OCI-LY1 (cell line): ENCODE data around the gene SPOCK2.

Source experiments
- H2AFZ ChIP-seq: fragments of 200-600 bp; sonication (generic), shearing (Covaris generic); 2 replicates; pipeline ENCODE4 v1.6.0; 2014; ENCODE audit warnings: antibody characterized with exemption, mild to moderate bottlenecking, low read length
- H3F3A ChIP-seq: fragments of 200-600 bp; sonication (generic), shearing (Covaris generic); 2 replicates; pipeline ENCODE4 v1.6.0; 2014; ENCODE audit warnings: mild to moderate bottlenecking, antibody characterized with exemption, low read length, moderate library complexity; ENCODE audit not compliant: insufficient read depth
- H3K27ac ChIP-seq: fragments of 200-600 bp; sonication (generic); 2 replicates; pipeline ENCODE4 v1.5.1; 2014; ENCODE audit warnings: low read length, mixed run types, mild to moderate bottlenecking, low read depth; ENCODE audit not compliant: poor library complexity, severe bottlenecking
- H3K27me3 ChIP-seq: fragments of 200-600 bp; sonication (generic); 2 replicates; pipeline ENCODE4 v1.6.0; 2014; ENCODE audit warnings: antibody characterized with exemption, mild to moderate bottlenecking, low read length, moderate library complexity; ENCODE audit not compliant: insufficient read depth
- H3K36me3 ChIP-seq: fragments of 200-600 bp; sonication (generic); 2 replicates; pipeline ENCODE4 v1.6.1; 2014; ENCODE audit warnings: mild to moderate bottlenecking, antibody characterized with exemption, low read length, moderate library complexity, mixed read lengths; ENCODE audit not compliant: insufficient read depth
- H3K4me1 ChIP-seq: fragments of 200-600 bp; sonication (generic); 2 replicates; pipeline ENCODE4 v1.5.1; 2014; ENCODE audit warnings: mild to moderate bottlenecking, low read length, moderate library complexity; ENCODE audit not compliant: insufficient read depth, severe bottlenecking
- H3K4me2 ChIP-seq: fragments of 200-600 bp; sonication (generic), shearing (Covaris generic); 2 replicates; pipeline ENCODE4 v1.6.1; 2014; ENCODE audit warnings: low read length
- H3K4me3 ChIP-seq: fragments of 200-600 bp; sonication (generic); 2 replicates; pipeline ENCODE4 v1.5.1; 2014; ENCODE audit warnings: low read length, low read depth, mild to moderate bottlenecking, mixed read lengths; ENCODE audit not compliant: poor library complexity, severe bottlenecking
- H3K79me2 ChIP-seq: fragments of 200-600 bp; shearing (Covaris generic); 2 replicates; pipeline ENCODE4 v1.6.1; 2016; ENCODE audit warnings: mixed run types, low read length, mixed read lengths; ENCODE audit not compliant: insufficient read depth
- H3K9ac ChIP-seq: fragments of 200-600 bp; sonication (generic), shearing (Covaris generic); 2 replicates; pipeline ENCODE4 v1.6.1; 2014; ENCODE audit warnings: mild to moderate bottlenecking, low read length, mixed read lengths
- H3K9me2 ChIP-seq: fragments of 200-600 bp; sonication (generic), shearing (Covaris generic); 2 replicates; pipeline ENCODE4 v1.6.1; 2014; ENCODE audit warnings: low read depth, mild to moderate bottlenecking, low read length, mixed read lengths
- H3K9me3 ChIP-seq: fragments of 200-600 bp; shearing (Covaris generic); 2 replicates; pipeline ENCODE4 v1.6.1; 2014; ENCODE audit warnings: low read length, mixed read lengths
- H4K20me1 ChIP-seq: fragments of 200-600 bp; sonication (generic), shearing (Covaris generic); 2 replicates; pipeline ENCODE4 v1.6.0; 2016; ENCODE audit warnings: mild to moderate bottlenecking, low read length; ENCODE audit not compliant: insufficient read depth
- EZH2 ChIP-seq: fragments of 200-600 bp; sonication (generic), shearing (Covaris generic); IDR thresholded peaks from 2 replicates; pipeline ENCODE4 v1.8.0; 2017; ENCODE audit warnings: borderline replicate concordance, mixed run types, mild to moderate bottlenecking, antibody characterized with exemption, low read length, moderate library complexity, mixed read lengths
- TF ChIP-seq, protein P1 (sequence below): fragments of 200-600 bp; sonication (generic), shearing (Covaris generic); IDR thresholded peaks from 2 replicates; pipeline ENCODE4 v1.5.1; 2017; ENCODE audit warnings: mild to moderate bottlenecking, antibody characterized with exemption, low read length, moderate library complexity, mixed read lengths

The SPOCK2 gene

GRCh38 chr10:72092987-72093386 lies 4.6 kb upstream of the SPOCK2 start:
- H3K27ac ChIP-seq, result no peak overlapping the region
- no peak for TF ChIP-seq EZH2
- TF ChIP-seq, protein P1, sequence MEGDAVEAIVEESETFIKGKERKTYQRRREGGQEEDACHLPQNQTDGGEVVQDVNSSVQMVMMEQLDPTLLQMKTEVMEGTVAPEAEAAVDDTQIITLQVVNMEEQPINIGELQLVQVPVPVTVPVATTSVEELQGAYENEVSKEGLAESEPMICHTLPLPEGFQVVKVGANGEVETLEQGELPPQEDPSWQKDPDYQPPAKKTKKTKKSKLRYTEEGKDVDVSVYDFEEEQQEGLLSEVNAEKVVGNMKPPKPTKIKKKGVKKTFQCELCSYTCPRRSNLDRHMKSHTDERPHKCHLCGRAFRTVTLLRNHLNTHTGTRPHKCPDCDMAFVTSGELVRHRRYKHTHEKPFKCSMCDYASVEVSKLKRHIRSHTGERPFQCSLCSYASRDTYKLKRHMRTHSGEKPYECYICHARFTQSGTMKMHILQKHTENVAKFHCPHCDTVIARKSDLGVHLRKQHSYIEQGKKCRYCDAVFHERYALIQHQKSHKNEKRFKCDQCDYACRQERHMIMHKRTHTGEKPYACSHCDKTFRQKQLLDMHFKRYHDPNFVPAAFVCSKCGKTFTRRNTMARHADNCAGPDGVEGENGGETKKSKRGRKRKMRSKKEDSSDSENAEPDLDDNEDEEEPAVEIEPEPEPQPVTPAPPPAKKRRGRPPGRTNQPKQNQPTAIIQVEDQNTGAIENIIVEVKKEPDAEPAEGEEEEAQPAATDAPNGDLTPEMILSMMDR, result no peak
- no peak overlapping the region for H2AFZ ChIP-seq
- H3K9me2 ChIP-seq, result no peaks in the 10 kb centered on the region
- no peaks in the 10 kb centered on the region for H3K9me3 ChIP-seq
- no peaks in the 10 kb centered on the region for H3K27me3 ChIP-seq
- peaks cover 16% of the 10 kb centered on the region for H3K36me3 ChIP-seq
- H3K9ac ChIP-seq, result no peak overlapping the region
- H3K79me2 ChIP-seq, result no peaks in the 10 kb centered on the region
- peaks cover 18% of the 10 kb centered on the region for H3K4me1 ChIP-seq
- no peak overlapping the region for H3K4me3 ChIP-seq
- H4K20me1 ChIP-seq, result no peaks in the 10 kb centered on the region
- H3K4me2 ChIP-seq, result no peak overlapping the region
- H3F3A ChIP-seq, result no peaks in the 10 kb centered on the region

DNA sequence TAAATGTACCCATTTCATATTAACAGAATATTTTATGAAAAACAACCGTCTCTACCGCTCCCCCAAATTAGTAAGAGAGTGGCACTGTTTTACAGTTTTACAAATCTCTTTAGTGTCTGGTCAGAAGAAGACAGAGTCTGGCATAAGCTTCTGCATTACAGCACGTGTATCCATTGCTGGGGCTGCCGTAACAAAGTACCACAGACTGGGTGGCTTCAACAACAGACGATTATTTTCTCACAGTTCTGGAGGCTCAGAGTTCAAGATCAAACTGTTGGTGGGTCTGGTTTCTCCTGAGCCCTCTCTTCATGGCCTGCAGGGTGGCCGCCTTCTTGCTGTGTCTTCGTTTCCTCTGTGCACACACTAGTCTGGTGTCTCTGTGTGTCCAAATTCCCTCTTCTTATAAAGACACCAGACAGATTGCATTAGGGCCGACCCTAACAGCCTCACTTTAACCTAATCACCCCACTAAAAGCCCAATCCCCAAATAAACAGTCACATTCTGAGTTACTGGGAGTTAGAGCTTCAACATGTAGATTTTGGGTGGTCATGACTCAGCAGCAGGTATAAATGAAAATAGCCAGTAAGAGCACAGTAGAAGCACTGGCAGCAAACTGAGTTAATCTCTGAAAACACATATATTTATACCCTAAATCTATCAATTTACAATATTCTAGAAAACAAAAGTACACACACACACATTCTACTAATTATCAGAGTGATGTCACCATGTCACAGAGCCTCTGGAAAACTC lies 4.0 kb upstream of the SPOCK2 start:
- no peak for TF ChIP-seq EZH2
- TF ChIP-seq, protein P1, result no peak
- no peak overlapping the region for H2AFZ ChIP-seq
- H3K9me3 ChIP-seq, result no peaks in the 10 kb centered on the region
- no peak overlapping the region for H3K4me3 ChIP-seq
- H3K36me3 ChIP-seq, result peaks cover 16% of the 10 kb centered on the region
- no peak overlapping the region for H3K27ac ChIP-seq
- no peaks in the 10 kb centered on the region for H4K20me1 ChIP-seq
- no peak overlapping the region for H3K9ac ChIP-seq
- no peaks in the 10 kb centered on the region for H3F3A ChIP-seq
- no peaks in the 10 kb centered on the region for H3K9me2 ChIP-seq
- H3K79me2 ChIP-seq, result no peaks in the 10 kb centered on the region
- no peaks in the 10 kb centered on the region for H3K27me3 ChIP-seq
- H3K4me1 ChIP-seq, result peaks cover 18% of the 10 kb centered on the region
- H3K4me2 ChIP-seq, result no peak overlapping the region

DNA sequence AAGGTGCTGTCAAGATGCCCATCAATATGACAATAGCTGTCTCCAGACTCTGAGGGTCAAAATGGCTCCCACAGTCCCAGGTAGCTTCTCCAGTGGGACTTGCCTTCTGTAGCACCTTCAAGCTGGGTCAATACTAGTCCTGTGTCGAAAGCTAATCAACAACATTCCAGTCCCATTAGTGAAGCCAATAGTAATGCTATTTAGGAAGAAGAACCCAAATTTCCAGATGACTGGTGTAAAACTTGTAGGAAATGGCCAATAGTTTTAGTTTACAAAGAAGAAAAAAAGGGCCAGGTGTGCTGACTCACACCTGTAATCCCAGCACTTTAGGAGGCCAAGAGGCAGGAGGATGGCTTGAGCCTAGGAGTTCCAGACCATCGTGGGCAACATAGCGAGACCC lies 2.0 kb upstream of the SPOCK2 start:
- Histone ChIP-seq H3K9ac (no peak overlapping the region), H3K36me3 (no peaks in the 10 kb centered on the region; the same call in 1 of the 2 replicates), H3K4me2 (no peak overlapping the region), H3K27ac (no peak overlapping the region), H2AFZ (no peak overlapping the region), H3K9me3 (no peaks in the 10 kb centered on the region), H3K79me2 (no peaks in the 10 kb centered on the region), H3K9me2 (no peaks in the 10 kb centered on the region), H4K20me1 (no peaks in the 10 kb centered on the region), H3F3A (no peaks in the 10 kb centered on the region), H3K4me3 (no peak overlapping the region), H3K4me1 (peaks cover 35% of the 10 kb centered on the region), H3K27me3 (no peaks in the 10 kb centered on the region)
- TF ChIP-seq, protein P1, result no peak
- no peak for TF ChIP-seq EZH2
